GM19025 (cell line): Measurements from ENCODE around the gene PTCHD1.

Experiments
- ATAC-seq: cut with Tn5 transposase; IDR thresholded peaks from one replicate; pipeline ENCODE4 v1.9.1; 2021; ENCODE audit warnings: mild to moderate bottlenecking, low read depth, moderate library complexity; ENCODE audit not compliant: unreplicated experiment

Gene PTCHD1

DNA sequence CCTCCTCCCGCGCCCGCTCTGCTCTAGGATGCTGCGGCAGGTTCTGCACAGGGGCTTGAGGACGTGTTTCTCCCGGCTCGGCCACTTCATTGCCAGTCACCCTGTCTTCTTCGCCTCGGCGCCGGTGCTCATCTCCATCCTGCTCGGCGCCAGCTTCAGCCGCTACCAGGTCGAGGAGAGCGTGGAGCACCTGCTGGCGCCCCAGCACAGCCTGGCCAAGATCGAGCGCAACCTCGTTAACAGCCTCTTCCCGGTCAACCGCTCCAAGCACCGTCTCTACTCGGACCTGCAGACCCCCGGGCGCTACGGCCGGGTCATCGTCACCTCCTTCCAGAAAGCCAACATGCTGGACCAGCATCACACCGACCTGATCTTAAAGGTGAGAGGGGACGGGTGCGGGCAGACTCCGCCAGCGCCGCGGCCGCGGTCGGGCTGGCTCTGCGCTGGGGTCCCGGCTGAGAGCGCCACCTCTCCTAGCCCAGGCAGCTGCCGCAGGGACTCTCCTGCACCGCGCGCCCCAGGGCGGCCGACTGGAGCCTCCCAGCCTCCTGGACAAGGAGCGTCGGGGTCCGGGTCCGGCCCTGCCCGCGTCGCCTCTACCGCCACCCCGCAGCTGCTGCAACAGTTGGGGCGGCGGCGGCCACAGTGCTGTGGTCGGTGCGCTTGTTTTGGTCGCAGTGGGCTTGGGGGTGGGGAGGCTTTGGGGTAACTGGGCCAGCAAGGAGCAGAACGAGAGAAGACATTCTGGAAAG, at the start of gene PTCHD1:
PTCHD1 (plus strand) TSS at position 2 of the 752 bp plus-strand sequence; CDS start at position 29, 27 bp downstream.
- ATAC-seq, result no peak

DNA sequence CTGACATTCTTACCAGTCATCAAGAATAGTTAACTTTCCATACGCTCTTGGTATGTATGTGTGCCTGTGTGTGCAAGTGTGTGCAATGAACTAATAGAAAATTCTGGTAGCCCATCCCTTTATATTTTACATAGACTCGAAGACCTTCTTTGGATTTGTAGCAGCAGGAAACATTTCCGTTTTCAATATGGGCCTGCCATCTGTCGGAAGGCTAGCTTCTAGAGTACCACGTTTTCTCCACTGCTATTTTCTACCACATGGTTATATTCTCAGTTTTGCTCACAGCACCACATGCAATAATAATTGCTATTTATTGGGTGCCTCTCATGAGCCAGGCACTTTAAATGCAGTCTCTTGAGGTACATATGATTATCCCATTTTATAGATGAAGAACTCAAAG, 47.9 kb upstream of the PTCHD1 start:
- no peak for ATAC-seq

DNA sequence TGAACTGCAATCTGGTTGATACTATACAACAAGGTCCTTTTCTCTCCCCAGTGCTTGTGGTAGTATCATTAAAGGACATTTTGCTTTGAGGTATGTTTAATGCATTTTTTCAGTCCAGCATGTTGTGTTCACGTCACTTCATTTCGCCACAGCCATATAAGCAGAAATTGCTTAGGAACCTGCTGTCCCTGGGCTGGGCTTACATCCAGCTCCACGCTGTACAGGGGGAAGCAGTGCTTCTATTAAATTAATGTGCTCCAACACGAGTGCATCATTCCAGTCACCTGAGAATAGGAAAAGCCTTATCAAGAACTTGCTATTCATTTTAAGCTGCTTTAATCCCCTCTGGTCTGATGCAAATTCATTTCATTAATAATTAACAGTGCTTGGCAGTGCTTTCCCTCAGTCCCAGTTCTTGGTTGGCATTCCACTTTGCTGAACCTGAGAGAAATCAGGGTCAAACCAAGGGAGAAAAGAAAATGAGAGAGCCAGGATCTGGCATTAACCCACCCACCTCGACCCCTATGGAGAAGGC, 47.4 kb upstream of the PTCHD1 start:
- no peak for ATAC-seq

DNA sequence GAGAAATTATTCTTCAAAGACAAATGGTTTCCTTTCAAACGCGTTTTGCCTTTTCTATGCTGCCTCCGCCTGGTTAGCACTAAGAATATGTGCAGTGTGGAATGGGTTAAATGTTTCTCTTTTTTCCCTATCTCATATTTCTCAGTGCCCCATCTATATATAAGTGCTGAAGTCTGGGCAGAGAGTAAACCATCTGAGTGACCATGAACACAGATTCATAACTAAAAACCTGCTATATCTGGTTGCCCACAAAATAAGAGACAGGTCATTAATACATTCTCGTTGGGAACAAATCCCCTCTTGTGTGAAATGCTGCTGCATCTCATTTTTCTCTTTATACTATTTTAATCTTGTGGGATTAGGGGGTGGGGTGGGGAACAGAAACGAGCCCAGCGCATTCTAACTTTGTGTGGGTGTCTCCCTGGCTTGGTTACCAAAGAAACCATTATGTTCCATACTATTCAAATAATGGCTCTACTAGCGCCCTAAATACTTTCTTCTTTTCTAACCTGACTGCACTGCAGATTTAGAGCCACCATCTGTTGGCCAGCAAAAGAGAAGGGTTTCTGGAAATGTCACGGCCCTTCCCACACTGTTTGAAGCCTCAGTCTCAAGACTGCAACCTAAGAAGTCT, 42.2 kb upstream of the PTCHD1 start:
- no peak for ATAC-seq

DNA sequence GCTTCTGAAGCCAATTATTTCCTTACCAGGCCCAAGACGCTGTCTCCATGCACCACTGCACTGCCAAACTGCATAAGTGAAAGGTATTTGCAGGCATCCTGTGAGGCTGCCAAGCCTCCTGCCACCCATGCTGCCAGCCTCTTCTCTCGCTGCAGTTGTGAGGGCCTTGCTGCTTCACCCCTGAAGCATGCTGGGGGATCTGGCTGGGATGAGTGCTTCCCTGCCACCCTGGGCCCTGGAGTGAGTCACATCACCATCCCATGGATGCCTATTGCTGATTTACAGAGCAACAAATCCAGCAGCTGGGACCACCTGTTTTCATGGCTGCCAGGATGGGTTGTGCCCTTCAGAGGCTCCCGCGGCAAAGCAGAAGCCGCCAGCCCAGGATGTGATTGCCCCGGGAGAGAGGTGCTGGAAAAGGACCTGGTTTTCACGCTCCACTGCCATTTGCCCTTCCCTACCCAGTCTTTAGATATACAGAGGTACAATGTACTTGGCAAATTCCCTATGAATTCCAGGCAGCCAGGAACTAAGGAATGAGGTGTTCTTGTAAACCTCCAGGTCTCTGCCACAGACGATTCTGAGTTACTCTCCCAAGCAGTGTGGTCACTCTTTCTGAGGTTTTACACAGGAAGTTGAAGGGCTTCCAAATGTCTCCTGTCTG, 41.5 kb upstream of the PTCHD1 start:
- ATAC-seq, result no peak

DNA sequence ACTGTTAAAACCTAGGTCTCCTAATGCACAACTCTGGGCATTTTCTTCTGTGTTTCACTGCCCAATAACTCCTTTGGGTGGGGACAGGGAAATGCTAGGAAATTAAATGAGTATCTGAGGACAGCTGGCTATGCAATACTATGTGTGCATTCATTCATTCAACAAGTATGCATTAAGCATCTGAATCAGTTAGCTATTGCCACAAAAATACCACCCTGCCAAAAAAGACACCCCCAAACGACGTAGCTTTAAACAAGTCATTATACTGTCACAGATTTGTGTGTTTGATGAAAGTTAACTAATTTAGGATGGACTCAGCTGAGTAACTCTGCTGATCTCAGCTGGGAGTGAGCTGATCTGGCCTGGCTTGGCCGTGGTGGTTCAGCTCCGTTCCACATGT, 29.8 kb upstream of the PTCHD1 start:
- no peak for ATAC-seq

DNA sequence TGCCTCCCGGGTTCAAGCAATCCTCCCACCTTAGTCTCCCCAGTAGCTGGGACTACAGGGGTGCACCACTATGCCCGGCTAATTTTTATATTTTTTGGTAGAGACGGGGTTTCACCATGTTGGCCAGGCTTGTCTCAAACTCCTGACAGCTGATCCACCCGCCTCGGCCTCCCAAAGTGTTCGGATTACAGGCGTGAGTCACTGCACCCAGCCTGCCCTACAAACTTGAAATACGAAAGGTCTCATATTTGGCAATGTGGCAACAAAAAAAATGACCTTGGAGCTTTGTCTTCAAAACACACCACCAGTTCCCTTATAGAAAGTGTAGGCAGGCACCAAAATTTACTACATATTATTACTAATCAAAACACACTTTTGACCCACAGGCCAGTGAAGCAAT, 22.9 kb upstream of the PTCHD1 start:
- ATAC-seq, result no peak

DNA sequence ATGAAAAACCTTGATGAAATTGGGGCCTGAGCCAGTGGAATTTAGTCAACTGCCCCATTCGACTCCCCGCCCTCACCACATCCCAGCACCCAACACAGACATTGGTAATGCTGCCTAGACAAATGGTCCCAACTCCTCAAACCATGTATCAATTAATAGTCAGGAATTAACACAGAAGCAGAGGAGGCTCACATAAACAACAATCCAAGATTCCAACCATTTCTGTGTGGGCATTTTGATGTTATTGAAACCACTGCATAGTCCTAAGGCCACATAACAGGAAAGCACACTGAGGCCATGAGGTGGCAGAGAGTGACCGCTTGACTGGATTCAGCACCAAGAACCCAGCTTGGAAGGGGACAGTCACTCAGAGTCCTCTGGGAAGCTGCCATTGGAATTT, 22.5 kb upstream of the PTCHD1 start:
- ATAC-seq, result no peak

DNA sequence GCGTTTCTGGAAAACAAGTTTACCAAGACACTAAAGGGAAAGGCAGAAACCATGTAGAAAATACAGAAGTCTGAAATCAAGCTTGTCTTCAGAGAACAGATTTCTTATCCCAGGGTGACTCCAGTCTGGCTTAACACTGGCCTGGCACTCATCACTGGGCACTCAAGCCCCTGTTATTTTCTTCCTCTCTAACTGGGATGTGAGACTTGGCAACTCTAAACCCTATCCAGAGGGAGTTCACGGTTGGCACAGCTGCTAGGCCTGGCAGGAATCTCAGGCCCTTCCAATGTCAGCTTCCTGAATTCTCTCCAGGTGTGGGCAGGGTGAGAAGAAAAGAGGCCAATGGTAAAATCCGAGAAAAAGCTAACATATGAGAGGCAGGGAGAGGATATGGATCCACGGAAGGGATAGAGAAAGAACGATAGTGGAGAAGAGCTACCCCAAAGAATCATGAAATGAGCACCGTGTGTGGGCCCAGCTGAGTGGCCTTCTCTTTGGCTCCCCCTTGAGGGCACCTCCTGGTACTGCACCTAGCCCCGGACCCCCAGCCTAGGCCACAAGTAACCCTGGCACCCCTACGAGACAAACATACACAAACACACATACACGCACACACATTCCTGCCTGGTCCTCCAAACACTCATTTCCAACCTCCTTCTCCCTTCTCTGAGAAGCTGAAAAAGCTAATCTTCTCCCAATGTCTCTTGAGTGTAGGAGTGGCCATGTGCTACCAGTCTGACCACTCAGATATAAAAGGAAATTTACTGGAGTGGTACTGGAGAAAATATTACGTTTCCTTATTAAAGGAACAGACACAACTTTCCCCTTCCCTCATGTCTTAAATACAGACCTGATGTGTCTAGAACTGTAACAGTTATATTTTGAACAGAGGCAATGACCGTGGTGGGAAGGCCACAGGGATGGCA, 16.6 kb upstream of the PTCHD1 start:
- peak; percentile 48 for ATAC-seq

DNA sequence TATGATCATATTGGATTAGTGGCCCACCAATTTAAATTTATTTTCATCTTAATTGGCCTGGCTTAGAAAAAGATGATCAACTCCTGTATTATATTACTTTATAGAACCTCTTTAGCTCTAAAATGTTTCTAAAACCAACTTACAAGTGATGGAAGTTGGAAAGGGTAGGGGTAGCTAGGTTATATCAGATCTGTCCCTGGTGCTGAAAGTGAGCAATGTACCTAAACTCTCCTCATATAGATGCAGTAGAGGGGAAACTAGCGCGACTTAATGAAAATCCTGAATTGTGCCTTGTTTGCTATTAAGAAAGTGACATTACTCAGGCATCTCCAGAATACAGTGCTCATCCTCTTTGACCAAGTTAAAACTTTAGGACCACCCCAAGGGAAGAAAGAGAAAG, 7.5 kb upstream of the PTCHD1 start:
- ATAC-seq, result no peak

DNA sequence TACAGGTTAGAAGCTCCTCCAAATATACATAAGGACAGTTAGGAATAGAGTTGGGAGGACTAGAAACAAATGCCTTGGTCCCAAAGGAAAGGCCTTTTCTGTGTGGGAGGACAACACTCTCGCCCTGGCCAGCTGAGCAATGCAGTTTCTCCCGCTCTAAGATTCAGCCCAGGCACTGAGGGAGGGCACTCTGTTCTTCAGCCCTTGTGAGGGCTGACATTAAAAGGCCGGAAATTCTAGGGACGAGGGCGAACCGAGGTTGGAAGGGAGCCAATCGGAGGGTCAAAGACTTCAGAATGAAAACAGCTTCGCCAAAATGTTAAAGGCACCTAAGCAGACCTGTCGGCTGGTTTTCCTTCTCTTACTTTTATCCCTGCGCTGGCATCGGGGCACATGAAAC, 2.9 kb upstream of the PTCHD1 start:
- ATAC-seq, result no peak

DNA sequence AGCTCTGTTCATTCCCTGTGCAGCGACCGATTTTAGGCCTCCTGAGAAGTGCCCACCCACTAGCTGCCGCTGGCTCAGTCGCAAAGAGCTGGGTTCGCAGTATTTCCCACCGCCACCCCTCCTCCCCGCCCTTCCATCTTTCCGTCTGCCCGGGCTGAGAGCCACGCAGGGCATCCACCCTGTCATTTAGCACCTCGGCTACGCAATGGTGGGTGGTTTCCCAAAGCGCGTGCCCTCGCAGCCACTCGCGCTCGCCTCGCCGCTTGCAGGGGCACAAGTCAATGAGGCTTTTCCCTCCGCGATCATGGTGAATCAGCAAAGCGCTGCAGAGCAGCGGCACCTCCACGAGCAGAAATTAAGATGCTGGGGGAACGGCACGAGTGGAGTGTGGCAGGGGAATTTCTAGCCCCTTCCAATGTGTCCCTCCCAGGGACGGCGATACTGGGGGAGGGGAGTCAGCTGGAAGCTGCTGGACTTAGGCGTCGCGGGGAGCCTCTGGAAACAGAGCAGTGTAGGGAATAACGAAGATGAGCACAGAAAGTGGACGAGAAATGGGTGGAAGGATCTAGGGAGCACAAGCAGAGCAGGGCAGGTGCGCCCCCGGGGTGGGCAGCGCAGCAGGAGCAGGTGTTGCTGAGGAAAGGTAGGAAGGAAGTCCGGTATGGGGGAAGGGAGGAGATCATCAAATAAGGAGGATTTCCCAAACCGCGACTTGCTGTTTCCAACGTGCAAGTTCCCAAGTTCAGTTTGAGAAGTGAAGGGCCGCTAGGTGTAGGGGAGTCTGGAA, 2.4 kb upstream of the PTCHD1 start:
- ATAC-seq, result no peak

DNA sequence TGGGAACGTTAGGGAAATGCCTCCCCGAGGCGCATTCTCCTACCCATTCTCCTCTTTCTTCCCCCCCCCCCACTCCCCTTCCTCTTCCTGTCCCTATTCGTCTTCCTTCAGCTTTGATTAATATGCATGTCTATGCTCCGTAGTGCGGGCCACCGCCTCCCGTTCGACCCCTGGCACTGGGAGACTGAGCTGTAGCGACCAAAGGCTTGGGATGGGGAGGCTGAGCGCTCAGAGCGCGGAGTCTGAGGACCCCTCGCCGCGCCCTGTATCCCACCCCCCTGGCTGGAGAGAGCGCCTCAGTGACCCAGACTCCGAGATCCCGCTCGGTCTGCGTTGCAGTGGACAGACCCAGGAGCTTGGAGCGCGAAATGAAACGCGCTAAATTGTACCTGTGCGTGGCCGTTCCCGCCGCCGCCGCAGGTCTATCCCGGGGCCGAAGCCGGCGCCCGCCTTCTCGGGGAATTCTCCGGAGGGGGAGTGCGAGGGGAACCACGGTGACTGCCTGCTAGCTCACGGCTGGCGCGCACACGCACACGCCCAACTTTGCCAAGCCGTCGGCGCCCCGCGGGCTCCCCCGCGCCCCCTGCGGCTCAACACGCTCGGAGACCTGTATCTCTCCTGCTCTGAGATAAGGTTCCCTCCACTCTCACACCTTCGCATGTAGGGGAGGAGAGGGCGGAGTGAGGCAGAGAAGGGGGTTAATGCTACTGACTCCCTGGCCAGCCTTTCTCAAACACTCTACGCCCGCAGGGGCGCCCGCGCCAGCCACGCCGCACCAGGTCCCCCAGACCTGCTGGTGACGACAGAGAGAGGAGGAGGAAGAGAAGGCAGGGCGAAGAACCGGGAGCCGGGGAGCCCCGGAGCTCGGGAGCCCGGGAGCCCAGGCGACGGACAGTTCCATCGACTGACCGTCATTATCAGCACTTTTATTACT, 1.5 kb upstream of the PTCHD1 start:
- no peak for ATAC-seq

DNA sequence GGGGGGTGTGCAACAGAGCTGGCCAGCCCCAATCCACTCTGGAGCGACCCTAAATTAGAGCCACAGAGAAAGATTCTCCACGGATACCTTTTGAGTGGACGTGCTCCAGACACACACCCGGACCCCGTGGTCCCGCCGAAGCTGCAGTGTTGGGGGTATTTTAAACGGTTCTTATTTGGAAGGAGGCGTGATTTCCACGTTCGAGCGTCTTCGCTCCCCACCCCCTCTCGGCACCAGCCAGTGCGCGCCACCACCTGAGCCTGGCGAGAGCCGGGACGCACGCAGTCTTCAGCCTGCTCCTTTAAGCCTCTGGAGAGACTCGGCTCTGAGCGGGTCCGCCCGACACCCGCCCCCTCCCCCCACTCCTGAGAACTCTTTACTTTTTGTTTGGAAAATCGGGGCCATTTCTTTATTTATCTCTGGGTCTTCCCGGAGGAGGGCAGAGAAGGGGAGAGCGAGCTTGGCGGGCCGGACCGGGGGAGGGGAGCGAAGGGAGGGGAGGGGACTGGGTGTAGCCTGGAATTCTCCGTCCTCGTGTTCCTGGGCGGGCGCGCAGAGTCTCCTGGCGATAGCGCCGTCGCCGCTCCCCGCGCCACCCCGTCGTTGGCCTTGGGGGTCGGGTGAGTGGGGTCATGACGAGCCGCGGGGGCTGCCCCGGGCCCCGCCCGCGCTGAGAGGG, 668 bp upstream of the PTCHD1 start:
- no peak for ATAC-seq

DNA sequence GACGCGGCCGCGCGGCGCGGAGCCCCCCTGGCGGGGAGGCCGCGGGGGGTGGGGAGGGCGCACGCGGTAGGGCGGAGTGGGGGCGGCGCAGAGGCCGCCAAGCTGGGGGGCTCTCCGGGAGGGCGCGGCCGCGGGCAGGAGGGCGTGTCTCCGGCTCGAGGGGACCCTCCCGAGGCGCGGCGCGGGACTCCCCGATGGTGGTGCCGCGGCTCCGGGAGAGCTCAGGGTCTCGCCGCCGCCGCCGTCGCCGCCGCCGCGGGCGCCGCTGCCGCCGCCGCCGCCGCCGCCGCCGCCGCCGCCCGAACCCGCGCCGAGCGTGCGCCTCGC, 165 bp upstream of the PTCHD1 start:
- ATAC-seq, result no peak

DNA sequence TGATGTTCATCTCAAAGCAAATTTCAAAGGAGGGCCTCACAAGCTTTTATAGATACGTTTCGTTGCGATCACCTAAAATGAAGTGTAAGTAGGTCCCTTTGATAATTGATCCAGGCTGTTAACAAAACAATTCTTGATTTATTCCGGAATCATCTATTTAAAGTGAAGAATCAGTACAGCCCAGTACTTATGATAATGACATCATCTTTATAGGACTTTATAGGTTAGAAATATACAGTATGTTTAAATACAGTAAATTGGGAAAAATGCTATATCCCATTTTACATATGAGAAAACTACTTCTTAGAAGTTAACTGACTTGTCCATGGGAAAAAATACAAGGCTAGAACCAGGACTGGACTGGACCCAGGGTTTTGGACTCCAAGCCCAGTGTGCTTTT, 3.7 kb downstream of the PTCHD1 start:
- ATAC-seq, result no peak

DNA sequence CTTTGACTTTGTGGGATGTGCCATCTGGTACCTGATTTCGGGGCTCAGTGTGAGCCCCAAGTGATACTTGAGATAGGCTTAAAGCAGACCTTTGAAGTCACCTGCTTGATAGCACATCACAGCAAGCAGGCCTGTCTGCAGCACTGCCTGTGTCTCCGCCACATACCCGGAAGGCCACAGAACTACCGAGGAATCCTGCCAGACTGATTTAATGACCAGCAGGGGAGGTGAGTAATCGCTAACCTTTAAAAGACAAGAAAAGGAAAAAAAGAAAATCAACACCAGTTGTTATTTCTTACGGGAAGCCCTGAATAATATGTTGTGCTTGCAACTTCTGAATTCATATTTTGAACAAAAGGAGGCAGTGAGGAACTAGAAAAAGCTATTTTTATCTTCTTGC, 6.8 kb downstream of the PTCHD1 start:
- no peak for ATAC-seq

DNA sequence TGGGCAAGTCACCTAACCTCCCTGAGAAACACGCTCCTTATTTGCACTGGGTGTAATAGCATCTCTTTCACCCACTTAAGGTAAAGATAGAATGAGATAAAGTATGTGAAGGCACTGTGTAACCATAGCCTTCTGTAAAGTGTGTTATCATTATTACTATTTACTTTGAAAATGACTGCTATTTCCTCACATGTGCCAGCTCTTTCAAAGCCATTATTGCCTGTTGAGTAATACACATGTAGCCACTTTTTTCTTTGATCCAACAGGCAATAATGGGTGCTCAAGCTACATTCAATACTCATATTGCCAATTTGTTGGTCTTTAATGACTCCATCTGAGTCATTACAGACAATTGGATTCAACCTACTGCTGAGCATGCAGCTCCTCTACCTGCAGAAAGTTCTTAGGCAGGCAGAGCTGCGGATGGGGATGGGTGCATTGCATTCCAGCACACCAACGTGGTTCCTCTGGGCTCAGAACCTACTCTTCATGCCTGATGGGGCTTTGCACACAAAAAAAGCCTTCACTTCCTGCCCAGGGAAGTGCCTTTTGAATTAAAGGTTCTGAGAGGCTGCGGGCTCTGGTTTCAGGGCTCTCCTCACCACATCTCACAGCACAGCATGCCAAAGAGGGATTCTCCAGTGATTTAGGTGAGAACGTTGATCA, 9.7 kb downstream of the PTCHD1 start:
- ATAC-seq, result no peak
